Measurements from ENCODE around the gene CDH23. TPM values are rescaled to one million over a fixed set of nuclear protein-coding genes. Genes with fewer than 3 reads are reported as not detected.
A peak's percentile ranks its signal among the peaks of the same experiment; 100 is the strongest.

Gene CDH23
- total and polyA plus RNA-seq, 10 of the 15 experiments (the other 5 are each of a cell fraction or from before 2014, with no cell fraction given), result 0.09 to 0.40 (median 0.15) TPM; not detected in 1

- TF ChIP-seq RFX5 (IDR thresholded peaks at IDR 0.05; ENCODE audit: low read depth, low read length) (no peak), RBBP5 (conservative IDR thresholded peaks at IDR 0.05) (no peak), RB1 (IDR thresholded peaks at IDR 0.05; ENCODE audit: borderline replicate concordance) (no peak), NR2C2 (IDR thresholded peaks at IDR 0.05; ENCODE audit: borderline replicate concordance, control insufficient read depth, insufficient read length, low read depth) (no peak), RELB (IDR thresholded peaks at IDR 0.05; ENCODE audit: low read depth) (no peak), GATAD2B (conservative IDR thresholded peaks at IDR 0.05; ENCODE audit: low read depth) (no peak), SIN3A (IDR thresholded peaks at IDR 0.05; ENCODE audit: low read depth, low read length) (no peak)
Observed at GRCh38 chr10:71695502-71696476, 299.1 kb downstream of the CDH23 start (continued).

DNA sequence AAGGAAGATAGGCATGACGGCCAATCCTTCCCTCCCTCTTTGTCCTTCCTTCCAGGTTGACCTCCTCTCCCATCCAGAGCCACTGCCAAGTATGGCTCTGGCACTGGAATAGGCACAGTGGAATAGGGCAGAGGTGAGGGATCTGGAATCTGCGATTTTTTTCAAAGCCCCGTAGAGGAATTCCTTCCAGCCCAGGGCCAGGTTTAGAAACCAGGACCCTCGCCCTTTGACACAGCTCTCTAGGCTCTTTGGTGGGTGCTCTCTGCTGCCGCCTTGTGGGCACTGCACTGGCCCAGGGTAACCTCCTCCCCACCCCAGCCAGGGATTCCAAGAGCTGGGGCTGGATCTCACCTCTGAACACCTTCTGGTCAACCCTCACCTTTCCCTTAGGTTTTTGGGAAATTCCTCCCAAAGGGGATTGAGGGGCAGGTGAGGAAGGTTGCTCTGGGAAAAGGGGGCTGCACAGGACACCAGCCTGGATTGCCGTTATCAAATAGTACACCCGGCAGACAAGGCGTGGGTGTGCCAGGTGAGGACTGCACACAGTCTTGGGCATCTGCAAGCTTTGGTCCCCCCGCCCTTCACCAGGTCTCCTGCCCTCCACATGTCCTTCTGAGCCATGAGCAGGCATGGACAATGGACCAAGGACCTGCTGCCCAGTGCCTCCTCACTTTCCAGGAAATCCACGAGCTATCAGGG lies 300.1 kb downstream of the CDH23 start:
- Histone ChIP-seq H3K4me2 (ENCODE audit: control insufficient read depth, insufficient read depth) (0 out of 2 replicates have a peak overlapping the region, but pooled peaks have one; percentile 0), H3K4me1 (ENCODE audit: control insufficient read depth, insufficient read depth, low read length) (peaks cover 64% of the 10 kb centered on the region), H4K20me1 (ENCODE audit: control insufficient read depth, insufficient read depth) (no peaks in the 10 kb centered on the region), H3K27ac (ENCODE audit: control insufficient read depth, insufficient read depth) (no peak overlapping the region), H3K9ac (ENCODE audit: control insufficient read depth, insufficient read depth, low read length) (no peak overlapping the region), H3K79me2 (ENCODE audit: control insufficient read depth, insufficient read depth, low read length) (no peaks in the 10 kb centered on the region), H3K27me3 (replicated peaks in 1 of 2; ENCODE audit: control insufficient read depth in 2 of 2, insufficient read depth in 2 of 2, low read length in 1 of 2) (no peaks in the 10 kb centered on the region), H3K4me3 (no peak overlapping the region), H3K36me3 (ENCODE audit: control insufficient read depth in 2 of 2, insufficient read depth in 2 of 2, low read length in 1 of 2) (no peaks in the 10 kb centered on the region), H2AFZ (ENCODE audit: control insufficient read depth, low read depth, low read length) (no peak overlapping the region), H3K9me3 (replicated peaks; ENCODE audit: control insufficient read depth, insufficient read depth, low read length) (no peaks in the 10 kb centered on the region; the same call in 2 of the 3 replicates)
- ChIA-PET POLR2A (interaction anchor here (1.7 to 2.3 kb wide), 2 partner anchors 71 to 321 kb away, joined by 5 to 9 read pairs; no protein-coding TSS in a partner anchor), CTCF (interaction anchor here (0.6 to 8.9 kb wide), 42 partner anchors 10 to 1425 kb away, joined by 3 to 116 read pairs (median 5); partner anchors contain the start of genes C10orf105, PSAP, SLC29A3 and VSIR), RAD21 (ENCODE audit: unreplicated experiment) (interaction anchor here (0.8 to 7.2 kb wide), 21 partner anchors 11 to 381 kb away, joined by 3 to 53 read pairs (median 7); partner anchors contain the start of gene VSIR), SMC1A (ENCODE audit: uncharacterized antibody, unreplicated experiment) (interaction anchor here (0.6 to 5.9 kb wide), 24 partner anchors 11 to 383 kb away, joined by 3 to 51 read pairs (median 4); partner anchors contain the start of gene VSIR)
- FAIRE-seq (no peak), DNase-seq (ENCODE audit: low read depth, low spot score) (no peak), ATAC-seq (peak; percentile 56)
- intact Hi-C loops (cut with micrococcal nuclease; ENCODE audit: unreplicated experiment), result loop anchor here (5.0 to 10.0 kb wide), 3 partner anchors 54 to 314 kb away; no protein-coding TSS in a partner anchor
- in situ Hi-C loops (cut with MboI), result no loop called here
- WGBS (ENCODE audit: insufficient coverage, insufficient replicate concordance, low lambda C conversion rate, missing lambda C conversion rate), result 34% methylated on average over 10 of the region's 10 CpGs
- BruUV-seq (replicated peaks), result no TSS peak
- TF ChIP-seq IKZF2 (IDR thresholded peaks at IDR 0.05), result peak in 1 of 2 experiments; percentile 23; a peak in 1 of 4 replicates
- TF ChIP-seq BHLHE40 (IDR thresholded peaks at IDR 0.05; ENCODE audit: borderline replicate concordance in 1 of 2, low read depth in 2 of 2, low read length in 1 of 2), result no peak
- no peak for TF ChIP-seq RB1 (IDR thresholded peaks at IDR 0.05; ENCODE audit: borderline replicate concordance)
- TF ChIP-seq, protein P1, sequence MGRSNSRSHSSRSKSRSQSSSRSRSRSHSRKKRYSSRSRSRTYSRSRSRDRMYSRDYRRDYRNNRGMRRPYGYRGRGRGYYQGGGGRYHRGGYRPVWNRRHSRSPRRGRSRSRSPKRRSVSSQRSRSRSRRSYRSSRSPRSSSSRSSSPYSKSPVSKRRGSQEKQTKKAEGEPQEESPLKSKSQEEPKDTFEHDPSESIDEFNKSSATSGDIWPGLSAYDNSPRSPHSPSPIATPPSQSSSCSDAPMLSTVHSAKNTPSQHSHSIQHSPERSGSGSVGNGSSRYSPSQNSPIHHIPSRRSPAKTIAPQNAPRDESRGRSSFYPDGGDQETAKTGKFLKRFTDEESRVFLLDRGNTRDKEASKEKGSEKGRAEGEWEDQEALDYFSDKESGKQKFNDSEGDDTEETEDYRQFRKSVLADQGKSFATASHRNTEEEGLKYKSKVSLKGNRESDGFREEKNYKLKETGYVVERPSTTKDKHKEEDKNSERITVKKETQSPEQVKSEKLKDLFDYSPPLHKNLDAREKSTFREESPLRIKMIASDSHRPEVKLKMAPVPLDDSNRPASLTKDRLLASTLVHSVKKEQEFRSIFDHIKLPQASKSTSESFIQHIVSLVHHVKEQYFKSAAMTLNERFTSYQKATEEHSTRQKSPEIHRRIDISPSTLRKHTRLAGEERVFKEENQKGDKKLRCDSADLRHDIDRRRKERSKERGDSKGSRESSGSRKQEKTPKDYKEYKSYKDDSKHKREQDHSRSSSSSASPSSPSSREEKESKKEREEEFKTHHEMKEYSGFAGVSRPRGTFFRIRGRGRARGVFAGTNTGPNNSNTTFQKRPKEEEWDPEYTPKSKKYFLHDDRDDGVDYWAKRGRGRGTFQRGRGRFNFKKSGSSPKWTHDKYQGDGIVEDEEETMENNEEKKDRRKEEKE (IDR thresholded peaks at IDR 0.05), result no peak
- TF ChIP-seq FOXK2 (IDR thresholded peaks at IDR 0.05), result no peak

Data from GM12878 (cell line).